ENCODE results near the gene TAF1B.
A peak's percentile ranks its signal among the peaks of the same experiment; 100 is the strongest.

The TAF1B gene

GRCh38 chr2:9968553-9969497 is 125.6 kb downstream of the TAF1B start:
- DNase-seq = no peak

- no peak for DNase-seq
Measured at GRCh38 chr2:9970200-9971044, 127.1 kb downstream of the TAF1B start.

GRCh38 chr2:9971105-9971818 is 128.0 kb downstream of the TAF1B start:
- no peak for DNase-seq

GRCh38 chr2:9971890-9972289 is 128.6 kb downstream of the TAF1B start:
- no peak for DNase-seq

GRCh38 chr2:9972621-9973479 is 129.6 kb downstream of the TAF1B start:
- DNase-seq = no peak

- DNase-seq = no peak
Measured at GRCh38 chr2:9973690-9974089, 130.4 kb downstream of the TAF1B start.

- no peak for DNase-seq
Measured at GRCh38 chr2:9974343-9974742, 131.1 kb downstream of the TAF1B start.

- no peak for DNase-seq
Measured at GRCh38 chr2:9975328-9975727, 132.1 kb downstream of the TAF1B start.

GRCh38 chr2:9975805-9976447 is 132.7 kb downstream of the TAF1B start:
- peak; percentile 38 for DNase-seq

GRCh38 chr2:9979977-9980376 is 136.7 kb downstream of the TAF1B start:
- no peak for DNase-seq

GRCh38 chr2:9980520-9980919 is 137.2 kb downstream of the TAF1B start:
- no peak for DNase-seq

- DNase-seq = no peak
Measured at GRCh38 chr2:9981655-9982054, 138.4 kb downstream of the TAF1B start.

GRCh38 chr2:9982248-9982647 is 139.0 kb downstream of the TAF1B start:
- no peak for DNase-seq

GRCh38 chr2:9982891-9983290 is 139.6 kb downstream of the TAF1B start:
- no peak for DNase-seq

- no peak for DNase-seq
Measured at GRCh38 chr2:9983401-9984216, 140.3 kb downstream of the TAF1B start.
